T-cell (primary cell): ENCODE measurements around the gene ZNF318. TPM values are rescaled to one million over a fixed set of nuclear protein-coding genes. Genes with fewer than 3 reads are reported as not detected.
"Not testable (repeated sequence)": the region's sequence is repeated elsewhere in the genome, so short reads cannot be mapped to it uniquely, and the experiment has no call there.

Experiments used
- ATAC-seq, 4 experiments: fragments of 200-7000 bp in 3 of 4; fragments of 150-1000 bp in 1 of 4; cut with Tn5 transposase; replicated peaks in 1 of 4; 1 replicate in 3 of 4; 2 replicates in 1 of 4; pipeline ENCODE4 v1.10.0; 2021; ENCODE audit warnings: moderate library complexity in 3 of 4, mild to moderate bottlenecking in 2 of 4, moderate number of reproducible peaks in 1 of 4
- CTCF ChIA-PET, 2 donors: fragments of 300-600 bp; sonication (Branson Sonifier 250); formaldehyde crosslinking; loops; one replicate each; lab custom pipeline; 2022; ENCODE audit warnings: antibody characterized with exemption in 2 of 2; lab: Charles Lee
- POLR2A ChIA-PET, 2 donors: fragments of 300-600 bp; sonication (Branson Sonifier 250); formaldehyde crosslinking; loops; one replicate each; lab custom pipeline; 2022; ENCODE audit warnings: antibody characterized with exemption in 2 of 2; lab: Charles Lee
- DNase-seq, 35 experiments: peaks; one replicate each; pipeline versions ENCODE4 v3.0.0 to v3.0.0-alpha.2; 2013 to 2023
- H3K27ac ChIP-seq: one replicate; pipeline ENCODE4 v1.5.1; 2013; ENCODE audit warnings: low read length
- H3K27me3 ChIP-seq, 2 experiments: replicated peaks in 1 of 2; 1 replicate in 1 of 2; 2 replicates in 1 of 2; pipeline versions ENCODE4 v1.6.1 to v1.7.0; 2013; ENCODE audit warnings: low read length in 1 of 2, mixed read lengths in 1 of 2; ENCODE audit not compliant: control insufficient read depth in 2 of 2, insufficient read depth in 2 of 2; ENCODE audit errors: extremely low read depth in 1 of 2
- H3K36me3 ChIP-seq, 2 donors: 1 replicate in 1 of 2; 2 replicates in 1 of 2; pipeline versions ENCODE4 v1.6.1 to v1.7.0; 2013; ENCODE audit warnings: low read length in 1 of 2; ENCODE audit not compliant: control insufficient read depth in 2 of 2, insufficient read depth in 1 of 2; ENCODE audit errors: extremely low read depth in 1 of 2
- H3K4me1 ChIP-seq, 2 experiments: 1 replicate in 1 of 2; 2 replicates in 1 of 2; pipeline versions ENCODE4 v1.6.1 to v1.7.0; 2013; ENCODE audit warnings: low read length in 2 of 2, mixed read lengths in 1 of 2; ENCODE audit not compliant: insufficient read depth in 2 of 2, control insufficient read depth in 1 of 2; ENCODE audit errors: extremely low read depth in 1 of 2
- H3K4me3 ChIP-seq, 2 donors: 1 replicate in 1 of 2; 2 replicates in 1 of 2; pipeline versions ENCODE4 v1.5.1 to v1.7.0; 2013; ENCODE audit warnings: mild to moderate bottlenecking in 2 of 2, low read length in 1 of 2, moderate library complexity in 1 of 2; ENCODE audit not compliant: control insufficient read depth in 1 of 2; ENCODE audit errors: extremely low read depth in 1 of 2
- H3K9me3 ChIP-seq: 2 replicates; pipeline ENCODE4 v1.7.0; 2013
- H3K27ac Mint-ChIP-seq, 2 donors: one replicate each; pipeline ENCODE4 v1.8.0; 2020 to 2021; ENCODE audit warnings: mild to moderate bottlenecking in 2 of 2, mixed read lengths in 2 of 2
- H3K27me3 Mint-ChIP-seq, 2 donors: one replicate each; pipeline ENCODE4 v1.8.0; 2021 to 2022; ENCODE audit warnings: mixed read lengths in 2 of 2
- H3K36me3 Mint-ChIP-seq: one replicate; pipeline ENCODE4 v1.8.0; 2021; ENCODE audit warnings: mixed read lengths
- H3K4me1 Mint-ChIP-seq, 3 donors: one replicate each; pipeline ENCODE4 v1.8.0; 2020 to 2022; ENCODE audit warnings: mixed read lengths in 3 of 3, mild to moderate bottlenecking in 1 of 3
- H3K4me3 Mint-ChIP-seq, 3 donors: one replicate each; pipeline ENCODE4 v1.8.0; 2020 to 2022; ENCODE audit warnings: mild to moderate bottlenecking in 3 of 3, mixed read lengths in 3 of 3, moderate library complexity in 3 of 3
- H3K9me3 Mint-ChIP-seq, 3 donors: one replicate each; pipeline ENCODE4 v1.8.0; 2020 to 2022; ENCODE audit warnings: mixed read lengths in 3 of 3
- WGBS: methylation state at CpG from one replicate; pipeline ENCODE4 v1.1.5; 2013; ENCODE audit warnings: missing lambda C conversion rate; ENCODE audit not compliant: insufficient coverage; 5-methylcytosine and 5-hydroxymethylcytosine counted together
- total RNA-seq, 35 experiments: library from RNA in 6 of 35; stranded (reverse) in 6 of 35; fragments of 120-200 nt in 1 of 35; gene quantifications; one replicate each; pipeline versions ENCODE4 v1.2.1 to v1.2.4 and lab custom pipeline; 2013 to 2026

ZNF318 gene
- total RNA-seq (10 to 100 TPM; 24.3 to 33.5 (median 26.2) TPM), total RNA-seq (lab: John Stamatoyannopoulos, UW) (10.7 to 97.9 (median 53.8) reads per million in 29 experiments)
- total RNA-seq (2013), result 22.8 TPM

GRCh38 chr6:43369174-43370002, at the start of gene ZNF318:
ZNF318 (minus strand) TSS chr6:43369647; CDS start chr6:43369365, 282 bp downstream.
- CTCF ChIA-PET, result interaction anchor here (0.5 to 4.5 kb wide), 12 partner anchors 8 to 1040 kb away, joined by 3 to 53 read pairs (median 5); partner anchors contain the start of genes ABCC10 (in 1 of the 2), CRIP3 (in 1 of the 2) and DNPH1 (in 1 of the 2)
- Mint-ChIP-seq H3K4me3 (peak within 1 kb of the TSS; percentile 84 to 88 (median 87)), H3K9me3 (no peaks in the 10 kb centered on the region), H3K36me3 (peaks cover 9% of the 10 kb centered on the region), H3K27me3 (no peaks in the 10 kb centered on the region), H3K27ac (peak within 1 kb of the TSS; percentile 93 to 96), H3K4me1 (peaks cover 42 to 52% (median 51%) of the 10 kb centered on the region in 3 donors)
- peaks cover 0 to 11% of the 10 kb centered on the region in 2 donors for H3K36me3 ChIP-seq
- peak within 1 kb of the TSS; percentile 82 for H3K27ac ChIP-seq
- DNase-seq, result peak; percentile 88 to 97 (median 92)
- peaks cover 12 to 38% of the 10 kb centered on the region in 2 experiments for H3K4me1 ChIP-seq
- peak; percentile 95 to 97 (median 96) for ATAC-seq
- POLR2A ChIA-PET, result interaction anchor here (0.5 to 1.3 kb wide), 9 partner anchors 9 to 397 kb away, joined by 3 to 11 read pairs (median 3); partner anchors contain the start of genes KLC4 (in 1 of the 2) and MRPL2 (in 1 of the 2)
- H3K9me3 ChIP-seq, result no peaks in the 10 kb centered on the region
- peak within 1 kb of the TSS; percentile 82 to 84 for H3K4me3 ChIP-seq
- under 1% methylated on average over 72 of the region's 104 CpGs for WGBS
- H3K27me3 ChIP-seq, result no peaks in the 10 kb centered on the region

DNA sequence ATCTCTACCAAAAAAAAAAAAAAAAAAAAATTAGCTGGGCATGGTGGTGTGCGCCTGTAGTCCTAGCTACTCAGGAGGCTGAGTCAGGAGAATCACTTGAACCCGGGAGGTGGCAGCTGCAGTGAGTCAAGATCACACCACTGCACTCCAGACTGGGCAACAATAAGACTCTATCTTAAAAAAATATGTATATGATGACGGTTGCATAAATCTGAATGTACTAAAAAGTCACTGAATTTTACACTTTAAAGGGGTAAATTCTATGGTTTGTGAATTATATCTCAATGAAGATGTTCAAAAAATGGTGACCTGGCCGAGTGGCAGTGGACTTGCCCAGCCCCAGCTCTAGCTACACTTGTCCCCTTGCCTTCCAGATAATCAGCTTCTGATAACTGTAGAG, 47.5 kb upstream of the ZNF318 start:
- POLR2A ChIA-PET, result no interaction called here

DNA sequence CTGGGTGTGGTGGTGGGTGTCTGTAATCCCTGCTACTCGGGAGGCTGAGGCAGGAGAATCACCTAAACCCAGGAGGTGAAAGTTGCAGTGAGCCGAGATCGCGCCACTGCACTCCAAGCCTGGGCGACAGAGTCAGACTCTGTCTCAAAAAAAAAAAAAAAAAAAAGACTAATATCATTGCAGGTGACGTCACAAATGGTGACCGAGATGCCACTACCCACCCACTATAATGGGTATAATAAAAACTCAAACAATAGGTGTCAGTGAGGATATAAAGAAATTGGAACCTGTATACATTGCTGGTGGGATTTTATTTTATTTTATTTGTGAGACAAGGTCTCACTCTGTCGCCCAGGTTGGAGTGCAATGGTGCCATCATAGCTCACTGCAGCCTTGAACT, 45.8 kb upstream of the ZNF318 start:
- not testable (repeated sequence) for H3K4me1 Mint-ChIP-seq

More for the DNA sequence above, 47.5 kb upstream of the ZNF318 start:
- Mint-ChIP-seq H3K27me3 (peaks cover 2 to 5% of the 10 kb centered on the region in 2 donors), H3K36me3 (no peaks in the 10 kb centered on the region), H3K4me3 (no peak overlapping the region), H3K4me1 (no peaks in the 10 kb centered on the region), H3K9me3 (no peaks in the 10 kb centered on the region), H3K27ac (no peak overlapping the region)
- no peaks in the 10 kb centered on the region for H3K27me3 ChIP-seq
- CTCF ChIA-PET, result no interaction called here
- H3K36me3 ChIP-seq, result no peaks in the 10 kb centered on the region
- H3K4me3 ChIP-seq, result no peak overlapping the region
- ATAC-seq (no peak), DNase-seq (no peak)
- H3K27ac ChIP-seq, result no peak overlapping the region
- H3K9me3 ChIP-seq, result no peaks in the 10 kb centered on the region
- no peaks in the 10 kb centered on the region for H3K4me1 ChIP-seq
- WGBS, result no CpG with 5 or more reads among the region's 4 CpGs

GRCh38 chr6:43413002-43413401, 43.6 kb upstream of the ZNF318 start:
- H3K27me3 ChIP-seq, result peaks cover 0 to 12% of the 10 kb centered on the region in 2 experiments
- H3K9me3 Mint-ChIP-seq, result no peaks in the 10 kb centered on the region
- no peak overlapping the region for H3K4me3 ChIP-seq
- POLR2A ChIA-PET, result no interaction called here
- H3K4me3 Mint-ChIP-seq, result no peak overlapping the region
- H3K27ac Mint-ChIP-seq, result no peak overlapping the region
- no peaks in the 10 kb centered on the region for H3K36me3 ChIP-seq
- ATAC-seq (no peak), DNase-seq (no peak)
- no peaks in the 10 kb centered on the region for H3K4me1 ChIP-seq
- H3K27ac ChIP-seq, result no peak overlapping the region
- WGBS, result 90% methylated on average over 2 of the region's 2 CpGs
- no peaks in the 10 kb centered on the region for H3K9me3 ChIP-seq
- peaks cover 4 to 5% of the 10 kb centered on the region in 2 donors for H3K27me3 Mint-ChIP-seq
- CTCF ChIA-PET, result interaction anchor here in 1 of 2 donors (0.6 kb wide), 1 partner anchor 1230 kb away, joined by 3 read pairs; no protein-coding TSS in a partner anchor
- H3K36me3 Mint-ChIP-seq, result no peaks in the 10 kb centered on the region
- H3K4me1 Mint-ChIP-seq, result no peaks in the 10 kb centered on the region

More for the DNA sequence above, 45.8 kb upstream of the ZNF318 start:
- DNase-seq, POLR2A ChIA-PET, H3K27me3 Mint-ChIP-seq, H3K9me3 Mint-ChIP-seq, H3K9me3 ChIP-seq, H3K4me3 Mint-ChIP-seq, H3K27me3 ChIP-seq, H3K36me3 ChIP-seq, H3K27ac Mint-ChIP-seq, H3K36me3 Mint-ChIP-seq, H3K4me3 ChIP-seq, ATAC-seq, H3K27ac ChIP-seq, H3K4me1 ChIP-seq: not testable (repeated sequence)
- CTCF ChIA-PET, result interaction anchor here in 1 of 2 donors (0.7 kb wide), 1 partner anchor 79 kb away, joined by 3 read pairs; no protein-coding TSS in a partner anchor
- 100% methylated on average over 1 of the region's 8 CpGs for WGBS

GRCh38 chr6:43412541-43412940, 43.1 kb upstream of the ZNF318 start:
- DNase-seq, result no peak
- 80% methylated on average over 5 of the region's 5 CpGs for WGBS
- no peak for ATAC-seq
- CTCF ChIA-PET, result interaction anchor here in 1 of 2 donors (0.6 kb wide), 1 partner anchor 1230 kb away, joined by 3 read pairs; no protein-coding TSS in a partner anchor
- POLR2A ChIA-PET, result no interaction called here
- no peak overlapping the region for H3K4me3 Mint-ChIP-seq
- H3K4me3 ChIP-seq, result no peak overlapping the region
- H3K9me3 Mint-ChIP-seq, result no peaks in the 10 kb centered on the region
- H3K36me3 Mint-ChIP-seq, result no peaks in the 10 kb centered on the region
- no peaks in the 10 kb centered on the region for H3K4me1 Mint-ChIP-seq
- H3K27ac ChIP-seq, result no peak overlapping the region
- H3K27me3 Mint-ChIP-seq, result peaks cover 4 to 5% of the 10 kb centered on the region in 2 donors
- H3K36me3 ChIP-seq, result no peaks in the 10 kb centered on the region
- H3K9me3 ChIP-seq, result no peaks in the 10 kb centered on the region
- H3K27ac Mint-ChIP-seq, result no peak overlapping the region
- no peaks in the 10 kb centered on the region for H3K4me1 ChIP-seq
- peaks cover 0 to 12% of the 10 kb centered on the region in 2 experiments for H3K27me3 ChIP-seq

GRCh38 chr6:43410776-43411175, 41.3 kb upstream of the ZNF318 start:
- CTCF ChIA-PET, H3K27ac Mint-ChIP-seq, POLR2A ChIA-PET: not testable (repeated sequence)

More at GRCh38 chr6:43410776-43411175, 41.3 kb upstream of the ZNF318 start:
- not testable (repeated sequence) for ATAC-seq, H3K4me1 ChIP-seq, H3K9me3 Mint-ChIP-seq, DNase-seq, H3K36me3 Mint-ChIP-seq, H3K9me3 ChIP-seq, H3K36me3 ChIP-seq, H3K4me3 ChIP-seq, H3K27ac ChIP-seq, H3K4me1 Mint-ChIP-seq, H3K4me3 Mint-ChIP-seq
- peaks cover 8 to 15% of the 10 kb centered on the region in 2 donors for H3K27me3 Mint-ChIP-seq
- no CpG with 5 or more reads among the region's 1 CpG for WGBS
- peaks cover 0 to 16% of the 10 kb centered on the region in 2 experiments for H3K27me3 ChIP-seq
